Esophagus (tissue), 2 donors: ENCODE measurements around the gene ZNF618. TPM values are rescaled to one million over a fixed set of nuclear protein-coding genes. Genes with fewer than 3 reads are reported as not detected.
A peak's percentile ranks its signal among the peaks of the same experiment; 100 is the strongest.

ENCODE experiments used
- H3K27ac ChIP-seq, 2 donors: one replicate each; pipeline ENCODE4 v1.5.1; 2013; ENCODE audit warnings: low read depth in 2 of 2, mild to moderate bottlenecking in 2 of 2, inconsistent platforms in 1 of 2, low read length in 1 of 2, moderate library complexity in 1 of 2
- H3K27me3 ChIP-seq, 2 donors: one replicate each; pipeline ENCODE4 v1.6.1; 2013; ENCODE audit warnings: low read length in 2 of 2, control low read depth in 1 of 2, mild to moderate bottlenecking in 1 of 2; ENCODE audit not compliant: insufficient read depth in 2 of 2, control insufficient read depth in 1 of 2
- H3K36me3 ChIP-seq, 2 donors: one replicate each; pipeline ENCODE4 v1.6.1; 2013; ENCODE audit warnings: low read length in 1 of 2; ENCODE audit not compliant: control insufficient read depth in 2 of 2, insufficient read depth in 2 of 2
- H3K4me1 ChIP-seq, 2 donors: one replicate each; pipeline ENCODE4 v1.6.1; 2013; ENCODE audit warnings: low read length in 1 of 2; ENCODE audit not compliant: control insufficient read depth in 2 of 2, insufficient read depth in 2 of 2
- H3K4me3 ChIP-seq, 2 donors: one replicate each; pipeline ENCODE4 v1.5.1; 2013; ENCODE audit warnings: low read length in 2 of 2, mild to moderate bottlenecking in 2 of 2, low read depth in 1 of 2, moderate library complexity in 1 of 2
- H3K9me3 ChIP-seq, 2 donors: one replicate each; pipeline ENCODE4 v1.6.1; 2013; ENCODE audit warnings: mild to moderate bottlenecking in 2 of 2, low read depth in 1 of 2, low read length in 1 of 2, moderate library complexity in 1 of 2; ENCODE audit not compliant: control insufficient read depth in 2 of 2, insufficient read depth in 1 of 2
- WGBS, 2 donors: extraction: QIAGEN DNeasy Blood & Tissue Kit; methylation state at CpG; one replicate each; pipeline ENCODE4 v1.1.7; 2013; 5-methylcytosine and 5-hydroxymethylcytosine counted together
- polyA plus RNA-seq, 2 donors: library from polyadenylated mRNA; stranded (reverse); fragments of 200-250 nt; gene quantifications; one replicate each; pipeline ENCODE4 v1.2.3, GENCODE V29; 2013
- donor health status: healthy with polysubstance abuse.
- donor health status: Bipolar disorder and iron deficiency.

The ZNF618 gene
- polyA plus RNA-seq, 2 donors: 0.56 to 1.0 TPM

GRCh38 chr9:113950195-113951031 is 74.3 kb downstream of the ZNF618 start:
- Histone ChIP-seq H3K4me1 (no peaks in the 10 kb centered on the region), H3K27ac (no peak overlapping the region), H3K9me3 (no peaks in the 10 kb centered on the region), H3K27me3 (no peaks in the 10 kb centered on the region), H3K36me3 (no peaks in the 10 kb centered on the region), H3K4me3 (no peak overlapping the region)
- WGBS, 2 donors: 90% methylated on average over 13 of the region's 13 CpGs

GRCh38 chr9:113951032-113951372 is 74.9 kb downstream of the ZNF618 start:
- WGBS, 2 donors: 74 to 83% methylated on average over 2 of the region's 2 CpGs
- H3K9me3 ChIP-seq: no peaks in the 10 kb centered on the region
- no peaks in the 10 kb centered on the region for H3K4me1 ChIP-seq
- no peak overlapping the region for H3K27ac ChIP-seq
- no peaks in the 10 kb centered on the region for H3K27me3 ChIP-seq
- no peak overlapping the region for H3K4me3 ChIP-seq
- H3K36me3 ChIP-seq: no peaks in the 10 kb centered on the region

- no peaks in the 10 kb centered on the region for H3K4me1 ChIP-seq
- no peaks in the 10 kb centered on the region for H3K9me3 ChIP-seq
- no peaks in the 10 kb centered on the region for H3K27me3 ChIP-seq
Measured at GRCh38 chr9:113952676-113953075, 76.6 kb downstream of the ZNF618 start.

GRCh38 chr9:113953531-113953930 is 77.4 kb downstream of the ZNF618 start:
- H3K36me3 ChIP-seq: no peaks in the 10 kb centered on the region
- WGBS, 2 donors: 93 to 96% methylated on average over 2 of the region's 2 CpGs
- H3K27me3 ChIP-seq: no peaks in the 10 kb centered on the region
- no peak overlapping the region for H3K4me3 ChIP-seq
- H3K27ac ChIP-seq: no peak overlapping the region
- H3K9me3 ChIP-seq: no peaks in the 10 kb centered on the region
- H3K4me1 ChIP-seq: no peaks in the 10 kb centered on the region

More at GRCh38 chr9:113952676-113953075, 76.6 kb downstream of the ZNF618 start:
- Histone ChIP-seq H3K27ac (no peak overlapping the region), H3K4me3 (no peak overlapping the region), H3K36me3 (no peaks in the 10 kb centered on the region)

GRCh38 chr9:113954591-113954990 is 78.5 kb downstream of the ZNF618 start:
- no peaks in the 10 kb centered on the region for H3K27me3 ChIP-seq
- H3K9me3 ChIP-seq: no peaks in the 10 kb centered on the region
- H3K27ac ChIP-seq: no peak overlapping the region
- H3K36me3 ChIP-seq: no peaks in the 10 kb centered on the region
- H3K4me3 ChIP-seq: no peak overlapping the region
- H3K4me1 ChIP-seq: no peaks in the 10 kb centered on the region

GRCh38 chr9:113955076-113955752 is 79.1 kb downstream of the ZNF618 start:
- H3K4me3 ChIP-seq: no peak overlapping the region
- H3K4me1 ChIP-seq: no peaks in the 10 kb centered on the region
- no peaks in the 10 kb centered on the region for H3K9me3 ChIP-seq
- H3K27ac ChIP-seq: peak overlapping the region in 1 of 2 donors; percentile 18
- H3K36me3 ChIP-seq: no peaks in the 10 kb centered on the region
- WGBS, 2 donors: 69 to 71% methylated on average over 2 of the region's 2 CpGs
- H3K27me3 ChIP-seq: no peaks in the 10 kb centered on the region

- Histone ChIP-seq H3K4me1 (no peaks in the 10 kb centered on the region), H3K36me3 (no peaks in the 10 kb centered on the region), H3K27me3 (no peaks in the 10 kb centered on the region), H3K27ac (no peak overlapping the region), H3K9me3 (no peaks in the 10 kb centered on the region), H3K4me3 (no peak overlapping the region)
- 79 to 81% methylated on average over 5 of the region's 5 CpGs for WGBS, 2 donors
Measured at GRCh38 chr9:113956901-113957300, 80.8 kb downstream of the ZNF618 start.

GRCh38 chr9:113957351-113957750 is 81.2 kb downstream of the ZNF618 start:
- H3K4me3 ChIP-seq: no peak overlapping the region
- no peaks in the 10 kb centered on the region for H3K9me3 ChIP-seq
- no peaks in the 10 kb centered on the region for H3K27me3 ChIP-seq
- H3K4me1 ChIP-seq: no peaks in the 10 kb centered on the region
- no peaks in the 10 kb centered on the region for H3K36me3 ChIP-seq
- H3K27ac ChIP-seq: no peak overlapping the region
- 58 to 60% methylated on average over 4 of the region's 4 CpGs for WGBS, 2 donors

GRCh38 chr9:113957821-113958341 is 81.8 kb downstream of the ZNF618 start:
- Histone ChIP-seq H3K4me3 (no peak overlapping the region), H3K9me3 (no peaks in the 10 kb centered on the region), H3K36me3 (no peaks in the 10 kb centered on the region), H3K4me1 (no peaks in the 10 kb centered on the region), H3K27me3 (no peaks in the 10 kb centered on the region), H3K27ac (no peak overlapping the region)
- 27 to 30% methylated on average over 4 of the region's 4 CpGs for WGBS, 2 donors
